Sigmoid colon (tissue), 4 donors: Measurements from ENCODE around the gene FAM234A.

ENCODE experiments used
- EP300 ChIP-seq, 4 donors: sonication (generic); formaldehyde crosslinking; IDR thresholded peaks; one replicate each; pipeline ENCODE4 v1.6.1; 2017; ENCODE audit warnings: antibody characterized with exemption in 4 of 4
- POLR2A ChIP-seq, 2 donors: fragments of 450-650 bp; IDR thresholded peaks; one replicate each; pipeline ENCODE4 v1.6.1; 2016; ENCODE audit warnings: antibody characterized with exemption in 2 of 2, mild to moderate bottlenecking in 2 of 2, moderate library complexity in 2 of 2
- POLR2AphosphoS5 ChIP-seq, 4 donors: sonication (generic); formaldehyde crosslinking; IDR thresholded peaks; one replicate each; pipeline ENCODE4 v1.6.1; 2017; ENCODE audit warnings: antibody characterized with exemption in 4 of 4
- TF ChIP-seq, protein P1 (sequence below), 4 experiments: fragments of 450-650 bp in 3 of 4; fragments of 200-600 bp in 1 of 4; IDR thresholded peaks; one replicate each; pipeline ENCODE4 v1.5.1; 2016 to 2019; ENCODE audit warnings: antibody characterized with exemption in 4 of 4, mild to moderate bottlenecking in 3 of 4, moderate library complexity in 2 of 4

DNA sequence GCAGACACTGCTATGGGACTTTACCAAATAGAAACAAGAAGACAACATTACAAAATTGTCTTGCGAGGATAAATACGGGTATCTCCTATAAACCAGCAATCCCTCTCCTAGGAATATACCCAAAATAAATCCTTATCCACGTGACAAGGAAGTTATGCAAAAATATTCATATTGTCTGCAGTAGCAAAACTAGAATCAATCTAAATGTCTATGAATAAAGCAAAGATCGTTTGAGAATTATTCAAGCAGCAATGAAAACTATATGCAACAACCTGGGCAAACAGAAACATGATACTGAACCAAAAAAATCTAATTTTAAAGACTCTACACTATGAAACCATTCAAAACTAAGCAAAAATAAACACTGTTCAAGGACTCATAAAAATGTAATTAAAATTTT, 14.6 kb upstream of the FAM234A start:
- TF ChIP-seq, protein P1, sequence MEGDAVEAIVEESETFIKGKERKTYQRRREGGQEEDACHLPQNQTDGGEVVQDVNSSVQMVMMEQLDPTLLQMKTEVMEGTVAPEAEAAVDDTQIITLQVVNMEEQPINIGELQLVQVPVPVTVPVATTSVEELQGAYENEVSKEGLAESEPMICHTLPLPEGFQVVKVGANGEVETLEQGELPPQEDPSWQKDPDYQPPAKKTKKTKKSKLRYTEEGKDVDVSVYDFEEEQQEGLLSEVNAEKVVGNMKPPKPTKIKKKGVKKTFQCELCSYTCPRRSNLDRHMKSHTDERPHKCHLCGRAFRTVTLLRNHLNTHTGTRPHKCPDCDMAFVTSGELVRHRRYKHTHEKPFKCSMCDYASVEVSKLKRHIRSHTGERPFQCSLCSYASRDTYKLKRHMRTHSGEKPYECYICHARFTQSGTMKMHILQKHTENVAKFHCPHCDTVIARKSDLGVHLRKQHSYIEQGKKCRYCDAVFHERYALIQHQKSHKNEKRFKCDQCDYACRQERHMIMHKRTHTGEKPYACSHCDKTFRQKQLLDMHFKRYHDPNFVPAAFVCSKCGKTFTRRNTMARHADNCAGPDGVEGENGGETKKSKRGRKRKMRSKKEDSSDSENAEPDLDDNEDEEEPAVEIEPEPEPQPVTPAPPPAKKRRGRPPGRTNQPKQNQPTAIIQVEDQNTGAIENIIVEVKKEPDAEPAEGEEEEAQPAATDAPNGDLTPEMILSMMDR (IDR thresholded peaks at IDR 0.05): no peak
- no peak for TF ChIP-seq POLR2AphosphoS5 (IDR thresholded peaks at IDR 0.05)
- no peak for TF ChIP-seq EP300 (IDR thresholded peaks at IDR 0.05)
- no peak for TF ChIP-seq POLR2A (IDR thresholded peaks at IDR 0.05)
